SU-DHL-6 (cell line): ENCODE measurements around the gene LRRTM2.

Experiments
- CTCF ChIP-seq: fragments of 200-600 bp; sonication (generic); IDR thresholded peaks from one replicate; pipeline ENCODE4 v1.5.1; 2017; ENCODE audit warnings: antibody characterized with exemption, mild to moderate bottlenecking, low read length, moderate library complexity; ENCODE audit not compliant: insufficient read depth, poor library complexity, severe bottlenecking
- EZH2phosphoT487 ChIP-seq: fragments of 200-600 bp; sonication (generic), shearing (Covaris generic); conservative IDR thresholded peaks from 2 replicates; pipeline ENCODE4 v1.6.1; 2018; ENCODE audit warnings: mild to moderate bottlenecking, antibody characterized with exemption, low read length, moderate library complexity, mixed read lengths

GRCh38 chr5:138918686-138919085, 43.6 kb upstream of the LRRTM2 start:
- no peak for TF ChIP-seq CTCF
- TF ChIP-seq EZH2phosphoT487 = no peak
